Right atrium auricular region (tissue), 2 donors: ENCODE results near the gene CREB5. TPM values are rescaled to one million over a fixed set of nuclear protein-coding genes. Genes with fewer than 3 reads are reported as not detected.

ENCODE experiments used
- DNase-seq: peaks from one replicate; pipeline ENCODE4 v3.0.0-alpha.2; 2019; ENCODE audit warnings: low spot score
- H3K27ac ChIP-seq, 2 donors: fragments of 200-600 bp; sonication (generic); 1 replicate in 1 of 2; 2 replicates in 1 of 2; pipeline ENCODE4 v1.5.1; 2016 to 2019
- H3K27me3 ChIP-seq, 2 donors: fragments of 200-600 bp; sonication (generic); one replicate each; pipeline versions ENCODE4 v1.5.1 to v1.6.0; 2017 to 2019
- H3K36me3 ChIP-seq: fragments of 200-600 bp; sonication (generic); one replicate; pipeline ENCODE4 v1.5.1; 2016
- H3K4me1 ChIP-seq, 2 donors: fragments of 200-600 bp; sonication (generic); one replicate each; pipeline versions ENCODE4 v1.5.1 to v1.6.0; 2017 to 2019
- H3K4me3 ChIP-seq, 2 donors: fragments of 200-600 bp; sonication (generic); 1 replicate in 1 of 2; 2 replicates in 1 of 2; pipeline ENCODE4 v1.5.1; 2017 to 2019; ENCODE audit warnings: mild to moderate bottlenecking in 1 of 2, moderate library complexity in 1 of 2
- H3K9me3 ChIP-seq, 2 donors: fragments of 200-600 bp; sonication (generic); one replicate each; pipeline ENCODE4 v1.5.1; 2019
- CTCF ChIP-seq, 2 donors: fragments of 200-600 bp; sonication (generic); IDR thresholded peaks; one replicate each; pipeline ENCODE4 v1.5.1; 2019; ENCODE audit warnings: antibody characterized with exemption in 2 of 2
- total RNA-seq, 2 donors: library from RNA; depleted of rRNA; stranded (reverse); fragments of >200 nt; gene quantifications; one replicate each; pipeline ENCODE4 v1.1.0, GENCODE V29; 2016

CREB5 gene
- total RNA-seq, 2 donors from 2014 or later, result 10.5 to 20.8 TPM

GRCh38 chr7:28733035-28733434, 320.7 kb downstream of the CREB5 start:
- Histone ChIP-seq H3K4me3 (no peak overlapping the region), H3K36me3 (no peaks in the 10 kb centered on the region), H3K27ac (peak overlapping the region; percentile 52 to 58), H3K27me3 (no peaks in the 10 kb centered on the region), H3K4me1 (peaks cover 0 to 12% of the 10 kb centered on the region in 2 donors), H3K9me3 (no peaks in the 10 kb centered on the region)
- DNase-seq, result no peak
- TF ChIP-seq CTCF (IDR thresholded peaks at IDR 0.05), result no peak

DNA sequence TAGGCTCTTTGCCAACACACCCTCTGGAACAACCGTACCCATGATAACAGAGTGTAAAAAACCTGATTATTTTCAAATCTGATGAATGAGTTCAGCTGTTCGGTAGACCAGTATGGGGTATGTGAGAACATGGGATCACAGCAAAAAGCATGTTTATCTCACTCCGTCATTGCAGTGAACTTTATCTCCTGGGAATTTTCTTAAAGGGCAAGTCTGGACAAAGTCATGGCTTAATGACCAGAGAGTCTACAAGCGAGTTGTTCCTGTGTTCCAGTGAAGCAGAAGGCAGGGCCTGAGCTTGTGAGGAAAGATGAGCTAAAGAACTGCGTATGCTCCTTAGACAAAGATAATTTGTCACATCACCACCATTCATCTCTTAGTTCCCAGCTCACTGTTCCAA, 326.1 kb downstream of the CREB5 start:
- H3K9me3 ChIP-seq, result no peaks in the 10 kb centered on the region
- H3K36me3 ChIP-seq, result no peaks in the 10 kb centered on the region
- no peak for DNase-seq
- H3K4me1 ChIP-seq, result peaks cover 0 to 2% of the 10 kb centered on the region in 2 donors
- no peak for TF ChIP-seq CTCF (IDR thresholded peaks at IDR 0.05)
- no peak overlapping the region for H3K27ac ChIP-seq
- no peak overlapping the region for H3K4me3 ChIP-seq
- H3K27me3 ChIP-seq, result no peaks in the 10 kb centered on the region

DNA sequence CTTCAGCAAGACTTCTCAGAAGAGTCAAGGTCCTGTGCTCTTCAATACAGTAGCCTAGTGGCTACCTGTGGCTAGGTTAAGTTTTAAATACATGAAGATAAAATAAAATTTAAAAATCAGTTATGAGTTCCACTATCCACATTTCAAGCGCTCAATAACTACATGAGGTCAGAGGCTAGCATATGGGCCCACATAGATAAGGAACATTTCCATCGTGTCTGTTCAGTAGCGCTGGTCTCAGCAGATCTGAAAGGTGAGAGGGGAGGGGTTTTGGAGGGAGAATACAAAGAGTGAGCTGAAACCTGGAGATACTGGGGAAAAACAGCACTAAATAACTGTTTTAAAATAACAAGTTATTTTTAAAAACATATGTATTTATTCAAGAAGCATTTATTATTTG, 326.8 kb downstream of the CREB5 start:
- Histone ChIP-seq H3K36me3 (no peaks in the 10 kb centered on the region), H3K9me3 (no peaks in the 10 kb centered on the region), H3K27ac (no peak overlapping the region), H3K27me3 (no peaks in the 10 kb centered on the region), H3K4me3 (no peak overlapping the region), H3K4me1 (no peaks in the 10 kb centered on the region)
- TF ChIP-seq CTCF (IDR thresholded peaks at IDR 0.05), result no peak
- DNase-seq, result no peak

DNA sequence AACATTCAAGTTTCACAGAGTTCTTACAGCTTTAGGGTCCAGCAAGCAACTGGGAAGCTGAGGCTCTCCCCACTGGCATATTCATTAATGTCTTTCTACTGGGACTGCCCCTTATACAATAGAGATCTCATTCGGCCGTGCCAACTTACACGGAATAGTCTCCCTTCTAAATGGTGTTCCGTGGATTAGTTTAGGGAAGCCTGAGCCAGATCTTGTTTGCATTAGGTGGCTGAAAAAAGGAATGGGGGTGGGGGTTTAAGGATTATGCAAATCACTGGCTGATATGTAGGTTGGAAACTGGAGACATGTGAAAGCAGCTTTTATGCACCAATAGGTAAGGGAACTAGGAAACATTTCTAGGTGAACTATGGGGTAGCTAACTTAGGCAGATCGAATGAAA, 327.5 kb downstream of the CREB5 start:
- no peaks in the 10 kb centered on the region for H3K9me3 ChIP-seq
- H3K4me1 ChIP-seq, result peaks cover 0 to 1% of the 10 kb centered on the region in 2 donors
- H3K4me3 ChIP-seq, result no peak overlapping the region
- no peaks in the 10 kb centered on the region for H3K36me3 ChIP-seq
- DNase-seq, result no peak
- no peak overlapping the region for H3K27ac ChIP-seq
- H3K27me3 ChIP-seq, result no peaks in the 10 kb centered on the region
- TF ChIP-seq CTCF (IDR thresholded peaks at IDR 0.05), result no peak

DNA sequence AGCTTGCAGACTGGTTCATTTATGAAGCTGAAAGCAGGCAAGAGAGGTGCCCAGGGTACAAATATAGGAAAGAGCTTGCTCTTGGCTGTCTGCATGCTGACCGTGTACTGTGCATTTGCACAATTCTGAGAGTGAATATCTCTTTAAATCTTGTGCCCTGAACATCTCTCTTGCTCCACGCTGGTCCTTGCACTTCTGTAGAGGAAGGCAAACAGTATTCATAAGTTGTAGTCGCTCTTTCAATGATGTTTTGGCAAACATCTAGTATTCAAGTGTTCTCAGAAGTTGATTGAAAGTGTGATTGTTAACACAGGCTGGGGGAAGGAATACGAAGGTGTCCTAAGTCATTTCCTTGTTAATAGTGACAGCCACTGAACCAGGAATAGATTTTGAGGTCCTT, 332.6 kb downstream of the CREB5 start:
- DNase-seq, result no peak
- Histone ChIP-seq H3K27ac (no peak overlapping the region), H3K4me1 (peaks cover 0 to 35% of the 10 kb centered on the region in 2 donors), H3K9me3 (no peaks in the 10 kb centered on the region), H3K27me3 (no peaks in the 10 kb centered on the region), H3K36me3 (no peaks in the 10 kb centered on the region), H3K4me3 (no peak overlapping the region)
- TF ChIP-seq CTCF (IDR thresholded peaks at IDR 0.05), result no peak

GRCh38 chr7:28745351-28745750, 333.0 kb downstream of the CREB5 start:
- no peak for TF ChIP-seq CTCF (IDR thresholded peaks at IDR 0.05)
- H3K27ac ChIP-seq, result no peak overlapping the region
- no peaks in the 10 kb centered on the region for H3K27me3 ChIP-seq
- no peaks in the 10 kb centered on the region for H3K36me3 ChIP-seq
- no peaks in the 10 kb centered on the region for H3K9me3 ChIP-seq
- H3K4me1 ChIP-seq, result peaks cover 0 to 35% of the 10 kb centered on the region in 2 donors
- no peak overlapping the region for H3K4me3 ChIP-seq
- no peak for DNase-seq
